OCI-LY7 (cell line): Measurements from ENCODE around the gene EIF4G1.

ENCODE experiments used
- EZH2phosphoT487 ChIP-seq: fragments of 200-600 bp; sonication (generic); IDR thresholded peaks from 2 replicates; pipeline ENCODE4 v1.6.1; 2018; ENCODE audit warnings: low read depth, borderline replicate concordance, mild to moderate bottlenecking, mixed run types, antibody characterized with exemption, low read length, moderate library complexity, mixed read lengths
- TF ChIP-seq, protein P1 (sequence below): fragments of 200-600 bp; sonication (generic); conservative IDR thresholded peaks from 2 replicates; pipeline ENCODE4 v1.5.1; 2014; ENCODE audit warnings: mild to moderate bottlenecking, antibody characterized with exemption, low read length, moderate library complexity, mixed read lengths

DNA sequence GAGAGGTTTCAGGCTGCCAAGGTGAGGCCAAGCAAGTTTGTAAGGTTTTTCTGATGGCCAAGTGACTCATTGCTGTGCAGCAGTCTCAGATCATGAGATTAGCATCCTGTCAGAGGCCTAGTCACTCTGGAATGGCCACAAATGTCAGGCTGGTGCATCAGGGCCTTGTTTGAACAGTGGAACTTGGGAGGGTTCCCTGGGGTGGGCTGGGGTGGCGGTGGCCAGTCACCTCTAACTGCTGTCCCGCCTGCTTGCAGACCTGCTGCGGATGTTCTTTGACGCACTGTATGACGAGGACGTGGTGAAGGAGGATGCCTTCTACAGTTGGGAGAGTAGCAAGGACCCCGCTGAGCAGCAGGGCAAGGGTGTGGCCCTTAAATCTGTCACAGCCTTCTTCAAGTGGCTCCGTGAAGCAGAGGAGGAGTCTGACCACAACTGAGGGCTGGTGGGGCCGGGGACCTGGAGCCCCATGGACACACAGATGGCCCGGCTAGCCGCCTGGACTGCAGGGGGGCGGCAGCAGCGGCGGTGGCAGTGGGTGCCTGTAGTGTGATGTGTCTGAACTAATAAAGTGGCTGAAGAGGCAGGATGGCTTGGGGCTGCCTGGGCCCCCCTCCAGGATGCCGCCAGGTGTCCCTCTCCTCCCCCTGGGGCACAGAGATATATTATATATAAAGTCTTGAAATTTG is 20.2 kb downstream of the EIF4G1 start:
- TF ChIP-seq, protein P1, sequence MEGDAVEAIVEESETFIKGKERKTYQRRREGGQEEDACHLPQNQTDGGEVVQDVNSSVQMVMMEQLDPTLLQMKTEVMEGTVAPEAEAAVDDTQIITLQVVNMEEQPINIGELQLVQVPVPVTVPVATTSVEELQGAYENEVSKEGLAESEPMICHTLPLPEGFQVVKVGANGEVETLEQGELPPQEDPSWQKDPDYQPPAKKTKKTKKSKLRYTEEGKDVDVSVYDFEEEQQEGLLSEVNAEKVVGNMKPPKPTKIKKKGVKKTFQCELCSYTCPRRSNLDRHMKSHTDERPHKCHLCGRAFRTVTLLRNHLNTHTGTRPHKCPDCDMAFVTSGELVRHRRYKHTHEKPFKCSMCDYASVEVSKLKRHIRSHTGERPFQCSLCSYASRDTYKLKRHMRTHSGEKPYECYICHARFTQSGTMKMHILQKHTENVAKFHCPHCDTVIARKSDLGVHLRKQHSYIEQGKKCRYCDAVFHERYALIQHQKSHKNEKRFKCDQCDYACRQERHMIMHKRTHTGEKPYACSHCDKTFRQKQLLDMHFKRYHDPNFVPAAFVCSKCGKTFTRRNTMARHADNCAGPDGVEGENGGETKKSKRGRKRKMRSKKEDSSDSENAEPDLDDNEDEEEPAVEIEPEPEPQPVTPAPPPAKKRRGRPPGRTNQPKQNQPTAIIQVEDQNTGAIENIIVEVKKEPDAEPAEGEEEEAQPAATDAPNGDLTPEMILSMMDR, result peak; percentile 29; the same call in 1 of the 2 replicates
- TF ChIP-seq EZH2phosphoT487, result no peak
